ENCODE data around the gene CPAMD8.

- no peak for TF ChIP-seq CTCF (IDR thresholded peaks at IDR 0.05)
- TF ChIP-seq EZH2phosphoT487 (IDR thresholded peaks at IDR 0.05) = no peak
- TF ChIP-seq EZH2 (IDR thresholded peaks at IDR 0.05) = no peak
Measured at GRCh38 chr19:16945762-16946465, 80.7 kb downstream of the CPAMD8 start.
